Measurements from ENCODE around the gene COLEC12. TPM values are rescaled to one million over a fixed set of nuclear protein-coding genes. Genes with fewer than 3 reads are reported as not detected.

Gene COLEC12
- total and polyA plus RNA-seq, 2 donors (not counting 3 experiments of a cell fraction or from before 2014, with no cell fraction given), result 8.0 to 17.1 TPM

DNA sequence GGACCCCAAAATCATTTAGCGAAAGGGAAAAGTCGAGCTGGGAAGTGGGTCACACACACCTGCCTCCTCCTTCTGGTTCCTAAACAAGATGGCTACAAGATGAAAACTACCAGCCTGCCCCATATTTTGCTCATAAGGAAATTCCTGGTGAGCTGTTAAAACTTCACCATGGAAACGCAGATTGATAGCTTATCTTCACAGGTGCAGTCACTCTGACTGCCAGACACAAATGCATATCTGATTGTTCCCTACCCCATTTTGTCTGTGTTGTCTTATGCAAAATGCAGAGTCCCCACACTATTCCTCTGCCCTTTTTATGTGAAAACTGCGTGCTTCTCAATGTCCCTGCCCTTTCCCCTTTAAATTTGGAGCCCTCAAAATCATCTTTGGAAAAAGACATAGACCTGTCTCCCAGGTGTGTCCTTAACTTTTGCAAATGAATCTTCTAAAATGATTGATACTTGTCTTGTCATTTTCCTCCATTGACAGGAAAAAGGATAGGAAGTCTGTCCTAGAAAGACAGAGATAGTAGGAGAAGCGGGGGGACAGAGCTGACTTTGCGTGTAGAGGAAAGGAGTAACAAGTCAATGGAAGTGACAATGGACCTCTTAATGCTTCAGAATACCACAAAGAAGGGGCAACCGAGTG, 193.8 kb downstream of the COLEC12 start:
- Histone ChIP-seq H3K27me3 (ENCODE audit: control insufficient read depth in 2 of 2, insufficient read depth in 2 of 2, low read length in 2 of 2) (peaks cover 0 to 9% of the 10 kb centered on the region in 2 experiments), H3K36me3 (ENCODE audit: control insufficient read depth in 2 of 2, extremely low read depth in 1 of 2, insufficient read depth in 2 of 2, low read length in 2 of 2) (no peaks in the 10 kb centered on the region), H3K4me1 (ENCODE audit: control insufficient read depth, extremely low read depth, insufficient read depth, low read length) (peaks cover 3% of the 10 kb centered on the region), H3K27ac (ENCODE audit: insufficient read depth, low read depth, low read length) (no peak overlapping the region), H3K9me1 (replicated peaks; ENCODE audit: control insufficient read depth, extremely low read depth, insufficient read depth, low read length) (no peaks in the 10 kb centered on the region), H4K20me1 (replicated peaks; ENCODE audit: control insufficient read depth, extremely low read depth, insufficient read depth, low read length) (no peaks in the 10 kb centered on the region), H3K4me2 (ENCODE audit: insufficient read depth, low read length) (no peak overlapping the region), H3K79me2 (ENCODE audit: control insufficient read depth, insufficient read depth, low read length) (no peaks in the 10 kb centered on the region), H3K9ac (replicated peaks; ENCODE audit: extremely low read depth, insufficient read depth, low read length) (no peak overlapping the region), H3K9me3 (replicated peaks; ENCODE audit: control insufficient read depth, insufficient read depth, low read length) (no peaks in the 10 kb centered on the region), H2AFZ (ENCODE audit: low read depth, low read length) (no peak overlapping the region), H3K4me3 (replicated peaks in 1 of 3; ENCODE audit: insufficient read depth in 1 of 3, low read depth in 1 of 3, low read length in 3 of 3) (no peak overlapping the region)
- BruUV-seq (replicated peaks), result no TSS peak
- dilution Hi-C loops (cut with MboI; ENCODE audit: extremely low pct_ligation_motif_present, low sequenced_read_pairs), result no loop called here
- intact Hi-C loops (cut with micrococcal nuclease), result no loop called here
- CTCF ChIA-PET, result no interaction called here
- TF ChIP-seq EZH2 (IDR thresholded peaks at IDR 0.05; ENCODE audit: borderline replicate concordance, low read depth, low read length, severe bottlenecking) (no peak), MYC (IDR thresholded peaks at IDR 0.05; ENCODE audit: low read depth, low read length) (no peak), POLR2AphosphoS5 (IDR thresholded peaks at IDR 0.05; ENCODE audit: insufficient read depth, low read depth, low read length) (no peak), GATA2 (IDR thresholded peaks at IDR 0.05; ENCODE audit: insufficient read depth, insufficient read length, low read depth, low read length) (no peak), POLR2A (IDR thresholded peaks at IDR 0.05; ENCODE audit: low read depth, low read length) (no peak), CTCF (IDR thresholded peaks at IDR 0.05; ENCODE audit: extremely low read depth in 1 of 2, insufficient read depth in 1 of 2, low read depth in 1 of 2, low read length in 2 of 2) (no peak), JUN (IDR thresholded peaks at IDR 0.05; ENCODE audit: borderline replicate concordance, insufficient read depth, insufficient read length, low read depth) (no peak), FOS (IDR thresholded peaks at IDR 0.05; ENCODE audit: borderline replicate concordance, insufficient read depth, low read length) (no peak)
- TF ChIP-seq, protein P1, sequence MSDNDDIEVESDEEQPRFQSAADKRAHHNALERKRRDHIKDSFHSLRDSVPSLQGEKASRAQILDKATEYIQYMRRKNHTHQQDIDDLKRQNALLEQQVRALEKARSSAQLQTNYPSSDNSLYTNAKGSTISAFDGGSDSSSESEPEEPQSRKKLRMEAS (IDR thresholded peaks at IDR 0.05; ENCODE audit: insufficient read depth, insufficient read length), result no peak
- FAIRE-seq, result no peak
- DNase-seq (ENCODE audit: low read depth, low spot score), result no peak
- POLR2A ChIA-PET, result no interaction called here
